Activated CD8-positive, alpha-beta memory T cell treated with anti-CD3 and anti-CD28 coated beads, Interleukin-2, amount 50 U/mL, for 48 hours (primary cell): ENCODE data around the gene ADGRF5.

Experiments
- DNase-seq: peaks from one replicate; pipeline ENCODE4 v3.0.0-alpha.2; 2020

The ADGRF5 gene

GRCh38 chr6:46927066-46927465, 5.3 kb upstream of the ADGRF5 start:
- DNase-seq, result no peak

GRCh38 chr6:46926481-46926880, 4.7 kb upstream of the ADGRF5 start:
- DNase-seq, result no peak

- no peak for DNase-seq
Observed at GRCh38 chr6:46925563-46926253, 4.0 kb upstream of the ADGRF5 start.

GRCh38 chr6:46923476-46923875, 1.7 kb upstream of the ADGRF5 start:
- no peak for DNase-seq

GRCh38 chr6:46921059-46921458, 679 bp downstream of the ADGRF5 start:
- no peak for DNase-seq

GRCh38 chr6:46918806-46919205, 2.9 kb downstream of the ADGRF5 start:
- no peak for DNase-seq

- no peak for DNase-seq
Observed at GRCh38 chr6:46917002-46917545, 4.7 kb downstream of the ADGRF5 start.

GRCh38 chr6:46915866-46916265, 5.9 kb downstream of the ADGRF5 start:
- DNase-seq, result no peak

GRCh38 chr6:46915380-46915779, 6.4 kb downstream of the ADGRF5 start:
- DNase-seq, result no peak

- DNase-seq, result no peak
Observed at GRCh38 chr6:46914279-46914810, 7.4 kb downstream of the ADGRF5 start.

GRCh38 chr6:46909371-46909770, 12.4 kb downstream of the ADGRF5 start:
- DNase-seq, result no peak

- DNase-seq, result no peak
Observed at GRCh38 chr6:46906776-46907175, 15.0 kb downstream of the ADGRF5 start.

GRCh38 chr6:46904117-46904516, 17.6 kb downstream of the ADGRF5 start:
- no peak for DNase-seq

GRCh38 chr6:46903175-46903574, 18.6 kb downstream of the ADGRF5 start:
- DNase-seq, result no peak

GRCh38 chr6:46901882-46902314, 19.8 kb downstream of the ADGRF5 start:
- no peak for DNase-seq

GRCh38 chr6:46900266-46900665, 21.5 kb downstream of the ADGRF5 start:
- no peak for DNase-seq

GRCh38 chr6:46899659-46900058, 22.1 kb downstream of the ADGRF5 start:
- DNase-seq, result no peak

- DNase-seq, result no peak
Observed at GRCh38 chr6:46898006-46898405, 23.7 kb downstream of the ADGRF5 start.

GRCh38 chr6:46896871-46897270, 24.9 kb downstream of the ADGRF5 start:
- no peak for DNase-seq

- no peak for DNase-seq
Observed at GRCh38 chr6:46895930-46896329, 25.8 kb downstream of the ADGRF5 start.

GRCh38 chr6:46894433-46894832, 27.3 kb downstream of the ADGRF5 start:
- DNase-seq, result no peak

GRCh38 chr6:46893648-46894047, 28.1 kb downstream of the ADGRF5 start:
- DNase-seq, result no peak

- no peak for DNase-seq
Observed at GRCh38 chr6:46891252-46891795, 30.4 kb downstream of the ADGRF5 start.

- no peak for DNase-seq
Observed at GRCh38 chr6:46888578-46888977, 33.2 kb downstream of the ADGRF5 start.
